H1 (cell line): ENCODE results near the gene CUBN. TPM values are rescaled to one million over a fixed set of nuclear protein-coding genes. Genes with fewer than 3 reads are reported as not detected.

Experiments
- CTCF ChIA-PET: fragments of 300-600 bp; sonication (Branson Sonifier 250); formaldehyde crosslinking; loops from one replicate; lab custom pipeline; 2021; ENCODE audit not compliant: partially characterized antibody; lab: Charles Lee
- POLR2A ChIA-PET: fragments of 300-600 bp; sonication (Branson Sonifier 250); formaldehyde crosslinking; loops from one replicate; lab custom pipeline; 2021; ENCODE audit warnings: inconsistent platforms; ENCODE audit not compliant: partially characterized antibody; lab: Charles Lee
- DNase-seq, 2 experiments: peaks; one replicate each; pipeline versions ENCODE4 v3.0.0 to v3.0.0-alpha.2; 2010 to 2022; ENCODE audit warnings: low spot score in 2 of 2, low read depth in 1 of 2, mixed read lengths in 1 of 2
- FAIRE-seq: peaks from 2 replicates; lab custom pipeline; 2011; peaks lifted over from hg19 to GRCh38; lab: Jason Lieb, UNC
- H2AFZ ChIP-seq: 2 replicates; pipeline ENCODE4 v1.8.1; 2012; ENCODE audit warnings: low read length, inconsistent platforms
- H2AK5ac ChIP-seq: 2 replicates; pipeline ENCODE4 v1.6.1; 2013; ENCODE audit warnings: low read depth, low read length
- H2BK120ac ChIP-seq: replicated peaks from 2 replicates; pipeline ENCODE3; 2013; ENCODE audit warnings: low read depth, low read length, inconsistent platforms
- H2BK12ac ChIP-seq: 2 replicates; pipeline ENCODE4 v1.6.1; 2013; ENCODE audit warnings: low read depth, low read length
- H2BK15ac ChIP-seq: 2 replicates; pipeline ENCODE4 v1.6.1; 2013; ENCODE audit warnings: low read length
- H2BK20ac ChIP-seq: 2 replicates; pipeline ENCODE4 v1.6.1; 2013; ENCODE audit warnings: low read length
- H2BK5ac ChIP-seq: 2 replicates; pipeline ENCODE4 v1.6.1; 2013; ENCODE audit warnings: low read depth, low read length
- H3K14ac ChIP-seq: 2 replicates; pipeline ENCODE4 v1.6.1; 2013; ENCODE audit warnings: inconsistent platforms; ENCODE audit not compliant: insufficient read length
- H3K18ac ChIP-seq: 2 replicates; pipeline ENCODE4 v1.6.1; 2013; ENCODE audit warnings: low read length; ENCODE audit errors: extremely low read depth
- H3K23ac ChIP-seq: 2 replicates; pipeline ENCODE4 v1.6.1; 2013; ENCODE audit warnings: inconsistent platforms; ENCODE audit not compliant: insufficient read length
- H3K23me2 ChIP-seq: 2 replicates; pipeline ENCODE4 v1.6.1; 2013; ENCODE audit warnings: low read depth, low read length
- H3K27ac ChIP-seq: 2 replicates; pipeline ENCODE4 v1.6.1; 2011; ENCODE audit warnings: low read depth, low read length, inconsistent platforms
- H3K27me3 ChIP-seq, 4 experiments: replicated peaks in 1 of 4; 1 replicate in 1 of 4; 2 replicates in 3 of 4; pipeline versions ENCODE4 v1.6.1 to v1.8.1; 2011 to 2013; ENCODE audit warnings: low read length in 3 of 4, mild to moderate bottlenecking in 3 of 4, inconsistent platforms in 2 of 4, mixed read lengths in 2 of 4, moderate library complexity in 1 of 4; ENCODE audit not compliant: control insufficient read depth in 3 of 4, insufficient read depth in 3 of 4; ENCODE audit errors: extremely low read depth in 1 of 4
- H3K36me3 ChIP-seq, 4 experiments: 2 replicates each; pipeline versions ENCODE4 v1.6.1 to v1.8.1; 2011 to 2013; ENCODE audit warnings: mild to moderate bottlenecking in 4 of 4, low read length in 3 of 4, moderate library complexity in 2 of 4, control low read depth in 1 of 4, inconsistent platforms in 1 of 4; ENCODE audit not compliant: insufficient read depth in 4 of 4, control insufficient read depth in 2 of 4
- H3K4ac ChIP-seq: replicated peaks from 2 replicates; pipeline ENCODE3; 2013; ENCODE audit warnings: low read length, low read depth, mixed read lengths, inconsistent platforms; ENCODE audit not compliant: insufficient read length
- H3K4me1 ChIP-seq, 4 experiments: replicated peaks in 1 of 4; 1 replicate in 1 of 4; 2 replicates in 3 of 4; pipeline versions ENCODE4 v1.6.1 to v1.8.1; 2011 to 2013; ENCODE audit warnings: low read length in 3 of 4, inconsistent platforms in 2 of 4, mixed read lengths in 1 of 4; ENCODE audit not compliant: insufficient read depth in 4 of 4, control insufficient read depth in 3 of 4
- H3K4me2 ChIP-seq, 2 experiments: 2 replicates each; pipeline versions ENCODE4 v1.6.1 to v1.8.1; 2011 to 2013; ENCODE audit warnings: low read depth in 2 of 2, low read length in 2 of 2, control low read depth in 1 of 2, inconsistent platforms in 1 of 2, mild to moderate bottlenecking in 1 of 2; ENCODE audit not compliant: insufficient read depth in 1 of 2
- H3K4me3 ChIP-seq, 4 experiments: fragments of 200-600, 300-600 bp in 1 of 4; sonication (generic), shearing (Covaris generic), sonication (Bioruptor Twin) in 1 of 4; 2 replicates each; pipeline versions ENCODE4 v1.5.1 to v1.8.1; 2011 to 2016; ENCODE audit warnings: low read length in 4 of 4, low read depth in 3 of 4, control low read depth in 2 of 4, inconsistent platforms in 2 of 4, mild to moderate bottlenecking in 2 of 4, mixed read lengths in 1 of 4, moderate library complexity in 1 of 4; ENCODE audit not compliant: insufficient read depth in 2 of 4; ENCODE audit errors: extremely low read depth in 1 of 4
- H3K56ac ChIP-seq: replicated peaks from 2 replicates; pipeline ENCODE3; 2013; ENCODE audit warnings: low read depth, mild to moderate bottlenecking, mixed read lengths, low read length, inconsistent platforms; ENCODE audit not compliant: insufficient read length
- H3K79me1 ChIP-seq: 2 replicates; pipeline ENCODE4 v1.6.1; 2013; ENCODE audit warnings: low read depth, low read length, control low read depth
- H3K79me2 ChIP-seq, 2 experiments: 2 replicates each; pipeline versions ENCODE4 v1.6.1 to v1.8.1; 2012 to 2013; ENCODE audit warnings: low read length in 2 of 2, mild to moderate bottlenecking in 2 of 2, inconsistent platforms in 1 of 2; ENCODE audit not compliant: insufficient read depth in 2 of 2, control insufficient read depth in 1 of 2
- H3K9ac ChIP-seq, 4 experiments: replicated peaks in 1 of 4; 1 replicate in 1 of 4; 2 replicates in 3 of 4; pipeline versions ENCODE4 v1.6.1 to v1.8.1; 2011 to 2013; ENCODE audit warnings: low read depth in 3 of 4, low read length in 3 of 4, control low read depth in 2 of 4, mild to moderate bottlenecking in 2 of 4, moderate library complexity in 2 of 4, inconsistent platforms in 1 of 4; ENCODE audit errors: extremely low read depth in 1 of 4
- H3K9me3 ChIP-seq, 2 experiments: 2 replicates each; pipeline versions ENCODE4 v1.6.1 to v1.8.1; 2012 to 2013; ENCODE audit warnings: mild to moderate bottlenecking in 2 of 2, moderate library complexity in 2 of 2, control low read depth in 1 of 2, inconsistent platforms in 1 of 2, low read depth in 1 of 2, low read length in 1 of 2, mixed read lengths in 1 of 2; ENCODE audit not compliant: insufficient read depth in 2 of 2
- H4K20me1 ChIP-seq, 2 experiments: replicated peaks in 1 of 2; 2 replicates each; pipeline versions ENCODE3 to v1.8.1; 2011 to 2013; ENCODE audit warnings: inconsistent platforms in 2 of 2, low read length in 2 of 2, mild to moderate bottlenecking in 1 of 2; ENCODE audit not compliant: insufficient read depth in 2 of 2, control insufficient read depth in 1 of 2
- H4K5ac ChIP-seq: 2 replicates; pipeline ENCODE4 v1.6.1; 2013; ENCODE audit warnings: low read length, low read depth, mixed read lengths, inconsistent platforms; ENCODE audit not compliant: insufficient read length
- H4K8ac ChIP-seq: 2 replicates; pipeline ENCODE4 v1.8.0; 2013; ENCODE audit warnings: mild to moderate bottlenecking, moderate library complexity, low read length, inconsistent platforms; ENCODE audit not compliant: insufficient read depth; ENCODE audit errors: extremely low read depth
- H4K91ac ChIP-seq: replicated peaks from 2 replicates; pipeline ENCODE3; 2013; ENCODE audit warnings: low read length, mixed read lengths, inconsistent platforms; ENCODE audit not compliant: insufficient read length
- CBX8 ChIP-seq: fragments of 300-800, 300-1000 bp; sonication (generic); IDR thresholded peaks from 2 replicates; pipeline ENCODE4 v1.7.1; 2016; ENCODE audit warnings: low read depth, low read length, borderline replicate concordance
- CHD1 ChIP-seq: IDR thresholded peaks from 2 replicates; pipeline ENCODE4 v1.6.1; 2012; ENCODE audit warnings: low read depth, low read length, improper control_type of control experiment
- GTF2F1 ChIP-seq: IDR thresholded peaks from 2 replicates; pipeline ENCODE4 v1.6.1; 2012; ENCODE audit warnings: low read depth, low read length, improper control_type of control experiment, borderline replicate concordance
- NRF1 ChIP-seq: IDR thresholded peaks from 2 replicates; pipeline ENCODE4 v1.6.1; 2011; ENCODE audit warnings: mild to moderate bottlenecking, low read depth, low read length, improper control_type of control experiment
- POLR2A ChIP-seq, 2 experiments: IDR thresholded peaks; 1 replicate in 1 of 2; 2 replicates in 1 of 2; pipeline ENCODE4 v1.6.1; 2011; ENCODE audit warnings: low read depth in 2 of 2, low read length in 2 of 2, mild to moderate bottlenecking in 2 of 2; ENCODE audit errors: control extremely low read depth in 1 of 2
- RBBP5 ChIP-seq: IDR thresholded peaks from 2 replicates; pipeline ENCODE4 v1.7.1; 2012; ENCODE audit warnings: low read depth, mild to moderate bottlenecking, inconsistent platforms, low read length, moderate library complexity, borderline replicate concordance
- RXRA ChIP-seq: IDR thresholded peaks from 2 replicates; pipeline ENCODE4 v1.6.1; 2011; ENCODE audit warnings: low read depth, mild to moderate bottlenecking, low read length, moderate library complexity; ENCODE audit not compliant: insufficient read depth
- SIRT6 ChIP-seq: IDR thresholded peaks from one replicate; pipeline ENCODE4 v1.7.1; 2012; ENCODE audit warnings: low read length, inconsistent platforms
- SP4 ChIP-seq: IDR thresholded peaks from 2 replicates; pipeline ENCODE4 v1.6.1; 2012; ENCODE audit warnings: low read length, inconsistent platforms
- TAF7 ChIP-seq: optimal IDR thresholded peaks from 2 replicates; pipeline ENCODE3; 2011; ENCODE audit warnings: low read depth, mild to moderate bottlenecking, inconsistent platforms, low read length, moderate library complexity, borderline replicate concordance
- ZNF274 ChIP-seq: IDR thresholded peaks from 2 replicates; pipeline ENCODE4 v1.7.0; 2012; ENCODE audit warnings: low read length, borderline replicate concordance; ENCODE audit errors: extremely low read depth
- WGBS, 2 experiments: shearing (Covaris generic) in 1 of 2; methylation state at CpG; one replicate each; pipeline versions ENCODE4 v1.1.6 to v1.1.7; 2013 to 2015; ENCODE audit warnings: low lambda C conversion rate in 2 of 2, mixed read lengths in 2 of 2, inconsistent platforms in 1 of 2, low coverage in 1 of 2, missing lambda C conversion rate in 1 of 2; ENCODE audit not compliant: insufficient replicate concordance in 2 of 2, insufficient coverage in 1 of 2, insufficient read length in 1 of 2; ENCODE audit errors: extremely low coverage in 1 of 2, missing lambda C conversion rate in 1 of 2; 5-methylcytosine and 5-hydroxymethylcytosine counted together
- polyA plus RNA-seq, 7 experiments: library from polyadenylated mRNA; depleted of rRNA in 3 of 7; stranded (reverse) in 5 of 7; unstranded in 2 of 7; fragments of >200 nt in 5 of 7; fragments of 200-250 nt in 2 of 7; gene quantifications; 1 replicate in 5 of 7; 2 replicates in 1 of 7; 4 replicates in 1 of 7; pipeline versions ENCODE4 v1.2.1 to v1.2.3, GENCODE V29; 2011 to 2013; ENCODE audit warnings: missing spikeins in 2 of 7, mixed read lengths in 2 of 7
- total RNA-seq: library from RNA; stranded (reverse); fragmentation: NEBNext Ultra II Directional; extraction: Animal tissue kit (Norgen Biotek cat#: 25700); gene quantifications from 2 replicates; pipeline ENCODE4 v1.2.1, GENCODE V29; 2021

The CUBN gene
- total and polyA plus RNA-seq, 2 of the 8 experiments (the other 6 are each of a cell fraction or from before 2014, with no cell fraction given) = 0.04 to 0.08 TPM

DNA sequence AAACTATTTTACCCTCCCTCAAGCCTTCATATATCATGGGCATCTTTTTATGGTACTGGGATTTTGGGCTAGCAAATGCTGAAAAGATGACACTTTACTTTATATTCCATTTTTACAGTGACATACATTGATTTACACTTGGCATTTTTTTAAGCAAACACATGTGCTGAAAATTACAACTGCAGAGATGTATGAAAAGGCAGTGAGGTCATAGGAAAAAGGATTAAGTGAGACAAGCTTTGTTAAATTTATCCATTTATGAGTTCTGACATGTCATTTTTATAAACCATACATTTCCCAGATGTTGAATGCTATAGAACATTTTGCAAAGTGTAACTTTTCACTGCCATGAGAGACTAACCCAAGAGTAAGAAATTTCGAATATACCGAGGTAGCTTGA, 243.6 kb downstream of the CUBN start:
- H3K14ac ChIP-seq = no peak overlapping the region
- no peak overlapping the region for H4K5ac ChIP-seq
- H4K20me1 ChIP-seq = no peaks in the 10 kb centered on the region
- H3K56ac ChIP-seq = no peak overlapping the region
- 93% methylated on average over 2 of the region's 2 CpGs; no CpG with 5 or more reads in 1 of the 2 experiments for WGBS, 2 experiments
- H2BK12ac ChIP-seq = no peak overlapping the region
- H3K4me3 ChIP-seq = no peak overlapping the region
- no peaks in the 10 kb centered on the region for H3K79me2 ChIP-seq
- FAIRE-seq (no peak), DNase-seq (no peak)
- H3K9me3 ChIP-seq = no peaks in the 10 kb centered on the region
- no peak overlapping the region for H4K91ac ChIP-seq
- TF ChIP-seq GTF2F1 = no peak
- no peak for TF ChIP-seq NRF1
- no peak for TF ChIP-seq SIRT6
- no peak for TF ChIP-seq TAF7
- TF ChIP-seq ZNF274 = no peak
- no peak for TF ChIP-seq SP4
- no peak for TF ChIP-seq CHD1
- no peak for TF ChIP-seq CBX8
- TF ChIP-seq RXRA = no peak
- TF ChIP-seq POLR2A (IDR thresholded peaks at IDR 0.05; ENCODE audit: control extremely low read depth in 1 of 2, low read depth in 2 of 2, low read length in 2 of 2) = no peak
- TF ChIP-seq RBBP5 = no peak
- H3K23ac ChIP-seq = no peak overlapping the region
- ChIA-PET CTCF (interaction anchor here (0.6 to 1.3 kb wide), 3 partner anchors 22 to 371 kb away, joined by 3 read pairs; no protein-coding TSS in a partner anchor), POLR2A (no interaction called here)
- no peak overlapping the region for H4K8ac ChIP-seq
- H3K36me3 ChIP-seq = no peaks in the 10 kb centered on the region
- H2BK120ac ChIP-seq = no peak overlapping the region
- 0 out of 7 replicates have a peak, but pooled peaks cover 0 to 2% (median under 1%) of the 10 kb centered on the region in 4 experiments for H3K4me1 ChIP-seq
- no peak overlapping the region for H2AFZ ChIP-seq
- H3K4me2 ChIP-seq = no peak overlapping the region
- no peak overlapping the region for H2BK15ac ChIP-seq
- H2BK20ac ChIP-seq = no peak overlapping the region
- H3K27ac ChIP-seq = no peak overlapping the region
- no peaks in the 10 kb centered on the region for H3K27me3 ChIP-seq
- no peak overlapping the region for H3K9ac ChIP-seq
- no peaks in the 10 kb centered on the region for H3K79me1 ChIP-seq
- no peaks in the 10 kb centered on the region for H3K23me2 ChIP-seq
- no peak overlapping the region for H2AK5ac ChIP-seq
- H3K18ac ChIP-seq = no peak overlapping the region
- H3K4ac ChIP-seq = no peak overlapping the region
- H2BK5ac ChIP-seq = no peak overlapping the region
